HG02588 (cell line): ENCODE measurements around the gene TXNDC8.
"Not testable (repeated sequence)": the region's sequence is repeated elsewhere in the genome, so short reads cannot be mapped to it uniquely, and the experiment has no call there.

Experiments used
- ATAC-seq: cut with Tn5 transposase; IDR thresholded peaks from one replicate; pipeline ENCODE4 v1.9.1; 2021; ENCODE audit warnings: mild to moderate bottlenecking, moderate library complexity; ENCODE audit not compliant: unreplicated experiment

TXNDC8 gene

DNA sequence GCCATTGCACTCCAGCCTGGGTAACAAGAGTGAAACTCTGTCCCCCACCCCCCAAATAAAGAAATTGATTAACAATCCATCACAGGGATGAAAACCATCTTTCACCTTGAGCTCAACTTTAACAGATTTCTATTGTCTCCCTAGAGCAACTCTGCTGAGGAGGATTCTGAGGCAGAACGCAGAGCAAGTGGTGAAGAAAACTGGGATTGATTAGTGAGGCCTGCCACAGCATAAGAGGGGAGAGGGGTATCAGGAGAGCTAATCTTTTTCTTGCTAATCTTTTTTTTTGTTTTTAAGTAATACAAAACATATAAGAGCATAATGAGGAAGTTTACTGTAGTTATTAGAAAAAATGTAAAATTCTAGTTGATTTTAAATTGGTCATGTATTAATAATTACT lies 8.9 kb downstream of the TXNDC8 start:
- ATAC-seq = no peak

DNA sequence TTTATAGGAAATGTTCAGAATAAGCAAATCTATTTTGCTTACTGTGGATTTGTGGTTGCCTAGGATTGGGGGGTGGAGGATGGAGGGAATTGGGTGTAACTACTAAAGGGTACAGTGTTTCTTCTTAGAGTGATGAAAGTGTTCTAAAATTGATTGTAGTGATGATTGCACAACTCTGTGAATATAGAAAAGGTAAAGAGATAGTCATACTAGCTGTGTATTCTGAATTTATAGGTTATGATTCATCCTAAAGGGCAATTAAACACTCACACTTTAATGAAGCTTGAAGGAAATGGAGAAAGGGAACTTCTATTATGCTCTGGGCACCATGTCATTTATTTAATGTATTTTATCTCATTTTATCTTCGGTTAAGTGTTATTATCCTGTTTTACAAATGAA lies 9.9 kb downstream of the TXNDC8 start:
- no peak for ATAC-seq

DNA sequence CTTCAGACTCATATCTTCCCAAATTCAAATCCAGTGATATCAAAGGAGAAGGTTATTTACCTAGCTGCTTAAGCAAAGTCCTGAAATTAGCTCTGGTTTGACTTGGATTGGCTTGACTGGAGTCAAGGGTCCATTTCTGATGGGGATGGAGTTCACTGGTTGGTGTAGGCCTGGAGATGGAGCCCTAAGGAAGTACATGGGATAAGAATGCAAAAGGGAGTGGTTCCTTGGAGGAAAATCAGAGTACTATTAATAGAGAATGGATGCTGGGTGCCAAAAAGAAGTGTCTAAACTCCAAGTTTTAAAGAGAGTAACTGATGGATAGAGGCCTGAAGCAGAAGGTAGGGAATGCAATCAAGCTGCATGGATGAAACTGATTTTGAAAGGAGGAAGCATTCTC lies 13.8 kb downstream of the TXNDC8 start:
- no peak for ATAC-seq

DNA sequence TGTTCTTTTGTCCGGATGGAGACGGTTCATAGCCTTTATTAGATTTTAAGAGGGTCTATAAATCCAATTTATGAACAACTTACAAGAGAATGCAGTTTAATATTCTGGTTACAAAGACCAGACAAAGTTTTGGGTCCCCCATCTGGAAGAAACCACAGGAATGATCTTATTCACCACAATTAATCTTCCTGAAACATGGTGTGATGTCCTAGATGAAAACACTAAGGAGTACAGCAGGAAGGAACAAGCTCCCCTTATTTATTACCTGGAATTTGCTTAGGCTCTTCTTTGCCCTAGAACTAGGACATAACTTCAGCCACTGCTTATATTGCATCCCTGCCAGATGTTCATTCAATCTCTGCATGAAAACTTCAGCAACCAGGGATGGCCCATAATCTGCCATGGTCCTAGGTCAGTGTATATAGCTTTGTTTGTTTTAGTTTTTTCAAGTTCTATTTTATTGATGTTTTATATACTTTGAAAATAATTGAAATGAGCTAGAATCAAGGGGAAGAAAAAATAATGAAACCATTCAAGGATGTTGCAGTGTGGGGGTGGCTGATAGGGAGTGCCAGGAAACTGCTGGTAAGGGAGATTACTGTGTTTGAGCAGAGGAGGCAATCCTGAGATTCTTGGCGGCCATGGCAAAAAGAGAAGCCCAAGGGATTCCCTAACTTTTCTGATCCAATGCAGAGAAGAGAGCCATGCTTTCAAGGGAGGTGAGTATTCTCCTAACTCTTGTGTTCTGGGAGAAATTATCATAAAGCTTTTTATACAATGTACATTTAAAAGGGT lies 16.8 kb downstream of the TXNDC8 start:
- no peak for ATAC-seq

DNA sequence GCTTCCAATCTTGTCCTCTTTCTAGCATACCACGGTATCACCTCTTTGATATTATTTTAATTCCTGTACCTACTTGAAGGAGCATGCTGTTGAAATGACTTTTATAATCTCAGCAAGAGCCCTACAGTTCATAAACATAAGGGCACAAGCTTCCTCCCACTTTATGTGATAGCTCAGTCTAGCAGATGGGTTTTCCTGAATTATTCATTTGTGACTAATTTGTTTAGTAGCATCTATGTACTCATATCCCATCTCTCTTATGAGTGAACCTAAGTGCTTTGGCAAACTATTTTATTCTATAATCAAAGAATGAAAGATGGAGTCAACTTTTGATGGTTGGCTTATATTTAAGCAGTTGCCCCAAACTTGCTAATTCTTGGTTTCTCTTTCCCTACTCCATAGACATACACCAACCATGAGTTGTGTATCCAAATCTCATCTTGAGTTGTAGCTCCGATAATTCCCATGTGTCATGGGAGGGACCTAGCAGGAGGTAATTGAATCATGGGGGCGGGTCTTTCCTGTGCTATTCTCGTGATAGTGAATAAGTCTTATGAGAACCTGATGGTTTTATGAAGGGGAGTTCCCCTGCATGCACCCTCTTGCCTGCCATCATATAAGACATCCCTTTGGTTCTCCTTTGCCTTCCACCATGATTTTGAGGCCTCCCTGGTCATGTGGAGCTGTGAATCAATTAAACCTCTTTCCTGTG lies 17.7 kb downstream of the TXNDC8 start:
- ATAC-seq = no peak

DNA sequence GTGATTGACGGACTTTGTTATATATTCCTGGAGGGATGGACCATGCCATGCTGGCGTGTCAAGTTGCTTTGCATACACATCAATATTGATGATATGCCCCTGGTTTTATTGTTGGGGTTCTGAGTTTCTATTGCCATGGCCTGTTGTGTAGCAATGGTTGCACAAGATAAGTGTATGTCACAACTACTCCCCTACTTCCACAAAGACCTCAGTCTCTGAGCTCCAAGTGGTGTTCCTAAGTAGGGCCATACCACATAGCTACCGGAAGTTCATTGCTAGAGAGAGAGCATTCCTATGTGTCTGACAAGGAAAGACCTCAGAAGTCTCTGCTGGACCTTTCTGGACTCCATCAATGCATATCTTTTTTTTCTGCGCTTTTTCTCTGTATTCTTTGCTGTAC lies 19.8 kb downstream of the TXNDC8 start:
- ATAC-seq = no peak

DNA sequence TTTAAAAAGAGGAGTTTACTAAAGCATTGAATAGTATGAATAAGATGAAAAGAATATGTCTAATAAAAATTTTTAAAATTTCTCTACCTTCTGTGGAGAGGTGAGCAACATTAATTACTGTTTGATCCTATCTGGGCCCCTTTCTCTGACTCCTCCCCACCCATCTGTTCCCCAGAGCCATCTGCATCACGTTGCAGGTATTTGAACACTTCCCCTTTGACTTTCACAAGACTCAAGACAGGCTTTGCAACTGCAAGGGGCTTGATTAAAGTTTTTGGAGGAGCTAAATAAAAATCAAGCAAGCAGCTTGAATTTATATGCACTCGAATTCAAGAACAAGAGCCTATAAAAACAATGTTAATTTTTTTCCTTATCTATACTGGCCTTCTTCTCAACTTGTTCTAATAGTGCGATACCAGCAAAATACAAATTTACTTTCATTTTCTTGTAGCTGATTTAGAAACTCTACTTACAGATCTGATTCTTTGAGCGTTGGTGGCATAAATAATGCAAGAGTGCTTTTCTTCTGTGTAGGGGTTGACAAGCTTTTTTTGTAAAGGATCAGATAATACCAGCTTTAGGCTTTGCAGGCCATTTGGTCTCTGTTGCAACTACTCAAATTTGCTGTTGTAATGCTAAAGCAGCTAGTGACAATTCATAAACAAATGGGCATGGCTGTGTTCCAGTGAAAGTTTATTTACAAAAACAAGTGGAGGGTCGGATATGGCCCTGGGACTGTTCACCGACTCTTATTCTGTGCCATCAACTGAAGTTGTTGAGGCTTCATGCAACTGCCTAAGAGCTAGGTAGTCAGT lies 21.2 kb downstream of the TXNDC8 start:
- ATAC-seq = peak; percentile 98

DNA sequence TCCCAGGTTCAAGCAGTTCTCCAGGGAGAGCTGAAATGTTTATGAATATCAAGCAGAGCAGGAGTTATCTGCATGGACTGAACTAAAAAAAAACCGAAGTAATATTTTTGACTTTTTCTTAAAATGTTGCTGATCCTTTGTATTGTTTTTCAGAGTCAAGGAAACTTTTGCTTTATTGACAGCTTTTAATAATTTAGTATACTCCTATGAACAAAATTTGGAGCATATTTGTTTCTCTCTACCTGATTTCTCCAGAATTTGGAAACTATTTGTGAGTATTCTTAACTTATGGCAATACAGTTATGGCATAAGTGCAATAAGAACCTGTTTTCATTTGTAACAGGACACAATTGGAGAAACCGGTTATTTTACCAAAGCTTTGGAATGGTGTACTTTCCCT lies 25.7 kb downstream of the TXNDC8 start:
- not testable (repeated sequence) for ATAC-seq

DNA sequence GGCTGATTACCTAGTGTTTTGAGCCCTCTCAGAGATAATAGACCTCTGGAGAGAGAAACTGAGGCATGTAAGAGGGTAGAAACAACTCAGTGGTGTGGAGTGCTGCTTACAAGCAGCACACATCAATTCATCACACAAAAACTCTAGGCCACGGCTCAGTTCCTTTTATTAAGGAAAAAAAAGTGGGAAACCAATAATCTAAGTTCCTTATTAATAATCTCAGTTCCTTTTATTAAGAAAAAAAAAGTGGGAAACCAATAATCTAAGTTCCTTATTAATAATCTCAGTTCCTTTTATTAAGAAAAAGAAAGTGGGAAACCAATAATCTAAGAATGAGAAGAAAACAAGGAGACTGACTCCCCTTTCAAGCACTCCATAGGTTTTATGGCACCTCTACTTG lies 28.0 kb downstream of the TXNDC8 start:
- ATAC-seq = no peak

DNA sequence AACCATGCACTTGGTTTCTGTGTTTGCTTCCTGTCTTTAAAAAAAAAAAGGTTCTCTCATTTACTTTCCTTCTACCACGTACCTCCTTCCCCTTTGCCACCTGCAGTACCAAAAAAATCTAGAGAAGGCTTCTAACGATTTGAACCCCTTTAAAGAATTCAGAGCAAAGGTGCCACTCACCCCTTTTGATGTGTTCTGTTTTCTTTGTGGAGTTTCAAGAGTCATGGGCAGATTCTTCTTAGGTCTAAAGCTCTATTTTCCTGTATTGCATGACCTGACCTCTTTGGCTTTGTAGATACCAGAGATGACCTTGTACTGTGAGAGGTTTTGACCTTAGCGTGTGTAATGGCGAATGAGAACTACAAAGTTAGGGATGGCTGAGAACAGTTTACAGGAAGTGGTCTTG lies 29.0 kb downstream of the TXNDC8 start:
- no peak for ATAC-seq

DNA sequence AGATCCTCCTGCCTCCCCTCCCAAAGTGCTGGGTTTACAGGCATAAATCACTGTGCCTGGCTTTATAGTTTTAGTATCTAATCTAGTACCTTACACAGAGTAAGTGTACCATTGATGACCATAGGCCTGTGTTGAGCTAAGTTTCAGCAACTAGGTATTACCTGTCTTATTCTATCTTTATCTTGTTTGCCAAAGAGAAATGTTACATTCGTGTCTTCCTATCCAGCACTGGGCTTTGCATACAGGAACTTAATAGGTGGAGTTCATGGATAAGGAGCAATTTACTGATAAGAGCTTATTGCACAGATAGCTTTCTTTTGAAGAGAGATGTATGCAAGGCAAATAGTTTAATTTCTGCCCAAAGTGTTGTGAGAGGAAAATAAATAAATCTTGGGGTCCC lies 30.5 kb downstream of the TXNDC8 start:
- no peak for ATAC-seq

DNA sequence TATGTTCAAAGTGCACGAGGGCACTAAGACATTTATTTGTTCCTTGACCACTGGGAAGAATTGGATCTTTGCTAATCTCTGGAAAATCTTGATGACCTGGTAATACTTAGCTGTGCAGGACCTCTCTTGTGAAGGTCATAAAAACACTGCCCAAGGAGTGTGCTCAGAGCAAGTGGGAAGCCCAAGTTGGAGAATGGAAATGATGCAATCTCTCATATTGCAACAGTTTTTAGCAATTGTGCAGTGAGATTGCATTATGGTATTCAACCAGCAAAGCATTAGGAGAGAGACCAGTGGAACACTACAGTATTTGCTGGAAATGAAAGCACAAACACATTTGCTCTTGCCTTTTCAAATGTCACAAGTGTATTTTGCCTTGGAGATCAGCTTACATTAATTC lies 34.5 kb downstream of the TXNDC8 start:
- no peak for ATAC-seq

DNA sequence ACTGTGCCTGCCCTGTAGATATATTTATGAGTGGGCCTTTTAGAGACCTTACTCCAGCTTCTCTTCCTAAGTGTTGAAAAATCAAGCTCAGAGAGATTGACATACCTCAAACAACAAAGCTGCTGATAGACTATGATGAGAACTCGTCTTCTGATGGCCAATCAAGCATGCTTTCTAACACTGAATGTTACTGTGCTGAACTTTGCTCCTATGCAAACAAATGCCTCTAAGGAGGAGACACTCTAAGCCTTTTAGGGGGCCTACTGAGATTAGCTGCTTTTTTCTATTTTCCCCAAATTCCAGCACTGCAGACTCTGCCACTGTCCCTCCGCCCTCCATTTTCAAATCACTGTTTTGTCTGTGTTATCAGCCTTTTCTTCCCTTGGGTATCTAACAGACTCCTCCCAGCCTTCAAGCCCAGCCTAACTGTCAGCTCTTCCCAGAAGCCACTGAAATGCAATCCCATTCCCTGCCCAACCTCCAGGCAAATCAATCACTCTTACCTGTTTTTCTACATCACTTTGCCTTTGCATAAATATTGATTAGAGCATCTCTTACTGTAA lies 39.5 kb downstream of the TXNDC8 start:
- no peak for ATAC-seq

DNA sequence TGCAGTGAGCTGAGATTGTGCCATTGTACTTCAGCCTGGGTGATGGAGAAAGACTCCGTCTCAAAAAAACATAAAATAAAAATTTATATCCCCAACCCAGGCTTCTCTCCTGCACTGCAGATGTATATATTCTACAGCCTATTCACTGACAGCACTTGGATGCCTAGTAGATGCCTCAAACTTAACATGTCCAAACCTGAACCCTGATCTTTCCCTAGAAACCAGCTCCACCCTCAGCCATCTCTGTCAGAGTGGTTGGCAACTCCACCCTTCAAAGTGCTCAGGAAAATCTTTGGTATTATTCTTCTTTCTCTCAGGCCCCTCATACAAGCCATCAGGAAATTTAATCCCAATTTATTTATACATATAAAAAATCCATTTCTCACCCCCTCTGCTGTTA lies 44.4 kb downstream of the TXNDC8 start:
- ATAC-seq = no peak

DNA sequence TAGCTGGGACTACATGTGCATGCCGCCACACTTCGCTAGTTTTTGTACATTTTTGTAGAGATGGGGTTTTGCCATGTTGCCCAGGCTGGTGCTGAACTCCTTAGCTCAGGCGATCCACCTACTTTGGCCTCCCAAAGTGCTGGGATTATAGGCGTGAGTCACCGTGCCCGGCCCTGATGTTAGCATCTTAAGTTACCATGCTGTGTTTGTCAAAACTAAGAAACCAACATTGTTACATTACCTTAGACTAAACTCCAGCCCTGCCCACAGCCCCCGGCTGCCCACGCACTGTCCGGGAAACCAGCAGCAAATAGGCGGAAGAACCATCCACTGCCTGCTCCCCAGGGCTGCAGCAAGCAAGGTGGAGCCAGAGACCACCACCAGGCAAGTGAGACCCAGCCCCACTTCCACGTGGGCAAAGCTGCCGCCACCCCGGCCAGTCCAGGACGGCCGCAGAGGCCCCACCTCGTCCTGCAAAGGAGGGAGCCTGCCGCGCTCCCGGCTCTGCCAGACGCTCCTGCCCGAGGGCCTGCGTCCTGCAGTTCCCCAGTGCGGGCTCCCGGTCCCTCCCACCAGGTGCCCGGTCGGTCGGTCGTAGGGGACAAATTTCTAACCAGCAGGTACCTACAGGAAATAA lies 45.6 kb downstream of the TXNDC8 start:
- ATAC-seq = no peak

DNA sequence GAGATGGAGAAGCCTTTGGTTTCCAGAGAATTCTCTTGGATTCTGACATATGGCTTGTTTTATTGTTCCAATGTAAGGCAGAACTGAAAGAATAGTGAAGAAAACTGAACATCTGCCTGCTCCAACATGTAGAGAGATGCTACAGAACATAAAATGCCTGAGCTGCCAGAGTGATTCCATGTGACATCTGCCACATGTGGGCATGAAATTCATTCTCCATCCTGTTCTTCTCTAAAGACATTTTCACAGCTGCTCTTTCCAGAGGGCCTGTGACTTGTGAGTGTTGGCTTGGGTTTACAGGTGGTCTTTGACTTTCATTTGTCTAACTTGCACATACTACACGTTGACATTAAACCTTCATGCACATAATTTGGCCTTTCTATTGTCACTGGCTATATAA lies 47.7 kb downstream of the TXNDC8 start:
- no peak for ATAC-seq

DNA sequence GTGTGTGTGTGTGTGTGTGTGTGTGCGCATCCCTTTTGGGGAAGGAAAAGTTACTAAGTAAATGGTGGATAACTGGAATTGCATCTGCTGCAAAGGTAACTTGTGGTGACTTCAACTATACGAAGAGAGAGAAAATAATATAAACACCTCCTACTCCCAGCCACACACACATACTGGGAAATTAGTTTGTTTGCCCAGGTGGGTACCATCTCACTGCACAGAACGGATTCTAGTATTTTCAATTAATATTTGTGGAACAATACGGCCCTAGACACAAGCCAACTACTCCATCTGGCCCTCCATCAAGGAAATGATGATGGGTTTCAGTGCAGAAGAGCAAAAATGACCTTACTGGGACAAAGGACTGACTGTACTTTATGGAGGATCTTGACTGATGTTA lies 49.2 kb downstream of the TXNDC8 start:
- no peak for ATAC-seq

DNA sequence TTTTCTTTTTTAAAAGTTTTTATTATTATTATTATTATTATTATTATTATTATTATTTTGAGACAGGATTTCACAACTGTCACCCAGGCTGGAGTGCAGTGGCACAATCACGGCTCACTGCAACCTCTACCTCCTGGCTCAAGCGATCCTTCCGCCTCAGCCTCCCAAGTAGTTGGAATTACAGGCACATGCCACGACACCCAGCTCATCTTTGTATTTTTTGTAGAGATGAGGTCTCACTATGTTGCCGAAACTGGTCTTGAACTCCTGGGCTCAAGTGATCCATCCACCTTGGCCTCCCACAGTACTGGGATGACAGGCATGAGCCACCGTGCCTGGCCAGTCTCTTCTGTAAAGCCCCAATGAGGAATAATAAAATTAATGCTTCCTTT lies 50.4 kb downstream of the TXNDC8 start:
- no peak for ATAC-seq

DNA sequence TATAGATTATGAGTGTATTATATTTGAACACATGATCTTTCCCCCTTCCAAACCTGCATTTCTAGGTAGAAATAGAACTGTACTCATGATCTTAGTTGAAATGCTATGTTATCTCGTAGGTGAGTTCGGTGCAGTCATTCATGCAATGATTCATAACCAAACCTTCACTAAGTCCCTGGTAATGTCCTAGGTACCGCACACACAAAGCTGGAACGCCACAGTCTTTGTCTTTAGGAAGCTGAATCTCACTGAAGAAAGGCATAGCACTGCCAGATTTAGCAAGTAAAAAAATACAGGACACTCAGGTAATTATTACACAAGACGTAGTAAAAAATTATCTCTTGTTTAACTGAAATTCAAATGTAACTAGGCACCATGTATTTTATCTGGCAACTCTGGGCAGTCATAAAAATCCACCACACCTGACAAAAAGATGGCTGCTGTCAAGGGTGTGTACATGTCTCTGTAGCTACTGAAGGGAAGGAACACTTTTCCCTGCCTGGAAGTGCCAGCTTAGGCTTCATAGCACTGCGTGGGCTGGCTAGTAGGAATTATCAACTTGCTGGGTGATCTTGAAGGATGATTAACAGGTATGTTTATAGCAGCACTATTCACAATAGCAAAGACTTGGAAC lies 53.3 kb downstream of the TXNDC8 start:
- no peak for ATAC-seq

DNA sequence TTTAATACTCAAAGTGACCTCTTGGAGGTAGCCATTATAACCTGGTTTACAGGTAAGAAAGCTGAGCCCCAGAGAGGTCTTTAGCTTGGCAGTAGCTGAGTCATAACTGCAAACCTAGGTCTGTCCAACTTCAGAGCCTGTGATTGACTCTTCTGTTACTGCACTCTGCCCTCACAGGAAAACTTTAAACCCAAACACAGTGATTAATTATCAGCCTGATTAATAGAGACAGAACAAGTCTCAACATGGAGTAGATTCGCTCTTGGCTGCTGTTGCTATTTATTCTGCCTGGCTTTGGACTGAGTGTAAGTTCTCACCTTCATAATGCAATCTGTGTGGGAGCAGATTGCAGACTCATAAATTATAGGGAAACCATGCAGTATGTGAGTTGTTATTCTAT lies 53.9 kb downstream of the TXNDC8 start:
- ATAC-seq = no peak

DNA sequence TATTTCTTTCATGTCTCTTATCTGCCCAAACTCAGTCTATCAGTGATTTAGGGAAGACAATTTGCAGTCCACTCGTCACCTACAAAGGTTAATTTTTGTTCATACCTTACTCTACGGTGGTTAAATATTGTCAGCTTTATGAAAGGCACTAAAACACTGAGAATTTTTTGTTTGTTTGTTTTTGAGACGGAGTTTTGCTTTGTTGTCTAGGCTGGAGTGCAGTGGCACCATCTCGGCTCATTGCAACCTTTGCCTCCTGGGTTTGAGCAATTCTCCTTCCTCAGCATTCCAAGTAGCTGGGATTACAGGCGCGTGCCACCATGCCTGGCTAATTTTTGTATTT lies 55.0 kb downstream of the TXNDC8 start:
- no peak for ATAC-seq
